ENCODE measurements around the gene TUBGCP6. TPM values are rescaled to one million over a fixed set of nuclear protein-coding genes. Genes with fewer than 3 reads are reported as not detected.

The TUBGCP6 gene
- total and polyA plus RNA-seq, 2 experiments from 2014 or later, result 18.6 to 47.1 TPM

DNA sequence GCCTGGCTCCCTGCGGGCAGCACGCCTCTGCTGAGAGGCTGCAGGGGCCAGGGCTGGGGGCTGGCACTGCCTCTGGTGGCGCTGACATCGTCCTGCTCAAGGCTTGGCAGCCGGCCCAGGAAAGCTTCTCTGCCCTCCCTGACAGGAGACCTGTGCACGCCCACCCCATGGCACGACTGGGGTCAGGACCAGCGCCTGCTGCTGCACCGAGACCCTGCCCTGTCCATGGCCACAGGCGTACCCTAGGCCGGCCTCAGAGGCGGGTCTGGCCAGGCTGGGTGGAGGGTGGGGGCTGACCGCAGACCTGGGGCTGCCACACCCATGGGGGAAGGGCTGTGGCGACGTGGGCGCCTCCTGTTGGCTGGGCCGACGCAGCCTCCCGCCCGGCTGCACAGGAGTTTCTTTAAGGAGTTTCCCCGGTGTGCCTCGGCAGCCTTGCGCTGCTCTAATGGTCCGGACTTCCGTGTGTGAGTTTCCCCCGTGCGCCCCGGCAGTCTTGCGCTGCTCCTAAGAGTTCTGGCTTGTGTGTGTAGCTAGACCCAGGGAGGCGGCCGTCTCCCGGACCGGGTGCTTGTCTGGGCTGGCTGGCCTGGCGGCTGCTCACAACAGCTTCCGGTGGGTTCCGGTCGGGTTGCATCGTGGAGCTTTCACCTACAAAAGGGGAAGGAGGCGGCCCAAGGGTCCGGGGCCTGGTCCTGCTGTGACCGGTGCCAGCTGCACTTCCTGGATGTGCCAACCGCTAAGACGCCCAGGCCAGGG is 54.5 kb downstream of the TUBGCP6 start:
- H3K27me3 Mint-ChIP-seq (ENCODE audit: insufficient read depth, low read depth, poor library complexity), result peaks cover 15% of the 10 kb centered on the region
- Histone ChIP-seq H3K4me2 (peak overlapping the region; percentile 73), H3K4me1 (ENCODE audit: insufficient read depth) (peaks cover 8% of the 10 kb centered on the region; the same call in 1 of the 2 replicates), H3K9me2 (ENCODE audit: insufficient read depth) (no peaks in the 10 kb centered on the region), H3K36me3 (ENCODE audit: insufficient read depth) (no peaks in the 10 kb centered on the region), H3K4me3 (peak overlapping the region; percentile 42; the same call in 1 of the 2 replicates), H2AFZ (no peak overlapping the region), H3K27me3 (ENCODE audit: insufficient read depth) (no peaks in the 10 kb centered on the region), H3K79me2 (replicated peaks; ENCODE audit: insufficient read depth) (peaks cover 44% of the 10 kb centered on the region), H4K20me1 (replicated peaks; ENCODE audit: insufficient read depth) (peaks cover 20% of the 10 kb centered on the region; the same call in 1 of the 2 replicates), H3F3A (replicated peaks; ENCODE audit: low read depth) (0 out of 2 replicates have a peak, but pooled peaks cover 2% of the 10 kb centered on the region), H3K27ac (ENCODE audit: low read depth) (0 out of 2 replicates have a peak overlapping the region, but pooled peaks have one; percentile 19)
- peaks cover 13% of the 10 kb centered on the region for H3K4me1 Mint-ChIP-seq
- peak; percentile 72 for ATAC-seq
- H3K4me3 Mint-ChIP-seq, result peak overlapping the region; percentile 63
- no peaks in the 10 kb centered on the region for H3K9me3 Mint-ChIP-seq
- TF ChIP-seq, protein P1, sequence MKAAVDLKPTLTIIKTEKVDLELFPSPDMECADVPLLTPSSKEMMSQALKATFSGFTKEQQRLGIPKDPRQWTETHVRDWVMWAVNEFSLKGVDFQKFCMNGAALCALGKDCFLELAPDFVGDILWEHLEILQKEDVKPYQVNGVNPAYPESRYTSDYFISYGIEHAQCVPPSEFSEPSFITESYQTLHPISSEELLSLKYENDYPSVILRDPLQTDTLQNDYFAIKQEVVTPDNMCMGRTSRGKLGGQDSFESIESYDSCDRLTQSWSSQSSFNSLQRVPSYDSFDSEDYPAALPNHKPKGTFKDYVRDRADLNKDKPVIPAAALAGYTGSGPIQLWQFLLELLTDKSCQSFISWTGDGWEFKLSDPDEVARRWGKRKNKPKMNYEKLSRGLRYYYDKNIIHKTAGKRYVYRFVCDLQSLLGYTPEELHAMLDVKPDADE (IDR thresholded peaks at IDR 0.05), result no peak
- peak; percentile 40 to 55 for TF ChIP-seq CTCF (conservative IDR thresholded peaks at IDR 0.05; ENCODE audit: low read depth in 2 of 2)
- DNase-seq (ENCODE audit: low spot score), result peak; percentile 81
- no peak overlapping the region for H3K27ac Mint-ChIP-seq
- H3K36me3 Mint-ChIP-seq (ENCODE audit: low read depth), result peaks cover 4% of the 10 kb centered on the region; the same call in 1 of the 3 replicates

DNA sequence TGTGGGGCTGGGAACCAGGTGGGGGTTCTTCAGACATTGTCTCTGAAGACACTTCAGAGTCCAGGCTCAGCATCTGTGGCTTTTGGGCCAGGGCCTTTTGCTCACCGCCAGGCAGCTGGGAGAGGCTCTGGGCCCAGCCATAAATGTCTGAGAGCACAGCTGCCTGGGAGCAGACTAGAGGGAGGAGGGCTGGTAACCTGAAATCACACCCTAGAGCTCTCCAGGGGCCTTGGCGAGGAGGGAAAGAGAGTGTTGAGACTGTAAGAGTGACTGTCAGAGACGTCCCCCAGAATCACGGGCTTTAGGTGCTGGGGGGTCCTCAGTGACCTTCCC is 55.0 kb downstream of the TUBGCP6 start:
- Mint-ChIP-seq H3K27me3 (ENCODE audit: insufficient read depth, low read depth, poor library complexity) (peaks cover 15% of the 10 kb centered on the region), H3K27ac (no peak overlapping the region), H3K4me1 (peaks cover 13% of the 10 kb centered on the region), H3K4me3 (peak overlapping the region; percentile 48; the same call in 2 of the 3 replicates), H3K36me3 (ENCODE audit: low read depth) (peaks cover 4% of the 10 kb centered on the region; the same call in 1 of the 3 replicates), H3K9me3 (no peaks in the 10 kb centered on the region)
- H3F3A ChIP-seq (replicated peaks; ENCODE audit: low read depth), result 0 out of 2 replicates have a peak, but pooled peaks cover 2% of the 10 kb centered on the region
- H3K79me2 ChIP-seq (replicated peaks; ENCODE audit: insufficient read depth), result peaks cover 44% of the 10 kb centered on the region
- H2AFZ ChIP-seq, result no peak overlapping the region
- H3K4me3 ChIP-seq, result peak overlapping the region; percentile 42; the same call in 1 of the 2 replicates
- H4K20me1 ChIP-seq (replicated peaks; ENCODE audit: insufficient read depth), result peaks cover 20% of the 10 kb centered on the region; the same call in 1 of the 2 replicates
- no peak overlapping the region for H3K27ac ChIP-seq (ENCODE audit: low read depth)
- TF ChIP-seq ZNF114 (CRISPR knock-in tag; IDR thresholded peaks at IDR 0.05), result no peak
- TF ChIP-seq STAT1 (IDR thresholded peaks at IDR 0.05; ENCODE audit: unreplicated experiment), result no peak
- no peak for TF ChIP-seq NANOG (IDR thresholded peaks at IDR 0.05; ENCODE audit: borderline replicate concordance)
- TF ChIP-seq POLR2AphosphoS5 (IDR thresholded peaks at IDR 0.05; ENCODE audit: low read depth), result no peak
- no peak for TF ChIP-seq JUNB (IDR thresholded peaks at IDR 0.05; ENCODE audit: unreplicated experiment)
- TF ChIP-seq ZNF331 (CRISPR knock-in tag; IDR thresholded peaks at IDR 0.05; ENCODE audit: low read depth), result no peak
- DNase-seq (ENCODE audit: low spot score) (no peak), ATAC-seq (peak; percentile 1; the same call in 2 of the 3 replicates)
- H3K4me2 ChIP-seq, result peak overlapping the region; percentile 73; the same call in 1 of the 2 replicates
- H3K9me2 ChIP-seq (ENCODE audit: insufficient read depth), result no peaks in the 10 kb centered on the region
- no peaks in the 10 kb centered on the region for H3K36me3 ChIP-seq (ENCODE audit: insufficient read depth)
- H3K4me1 ChIP-seq (ENCODE audit: insufficient read depth), result peaks cover 8% of the 10 kb centered on the region; the same call in 1 of the 2 replicates
- no peaks in the 10 kb centered on the region for H3K27me3 ChIP-seq (ENCODE audit: insufficient read depth)
